ENCODE measurements around the gene ANK2. TPM values are rescaled to one million over a fixed set of nuclear protein-coding genes. Genes with fewer than 3 reads are reported as not detected.
A peak's percentile ranks its signal among the peaks of the same experiment; 100 is the strongest.

The ANK2 gene
- total and polyA plus RNA-seq, 12 donors, result 21.9 to 373 (median 298) TPM

- intact Hi-C loops (cut with DNase I), result no loop called here
- H3K36me3 ChIP-seq, result peaks cover 0 to 3% (median 0%) of the 10 kb centered on the region in 9 donors
Observed at GRCh38 chr4:113170805-113171468, 121.5 kb downstream of the ANK2 start.

GRCh38 chr4:113173126-113173792 lies 123.8 kb downstream of the ANK2 start:
- WGBS, 2 donors, result 65 to 69% methylated on average over 5 of the region's 5 CpGs
- no peak for TF ChIP-seq CTCF (IDR thresholded peaks at IDR 0.05)
- no peaks in the 10 kb centered on the region for H3K9me3 ChIP-seq
- no peak overlapping the region for H3K4me3 ChIP-seq
- DNase-seq (no peak), ATAC-seq (no peak)
- intact Hi-C loops (cut with DNase I), result no loop called here
- peaks cover 0 to 28% (median 14%) of the 10 kb centered on the region in 9 donors for H3K4me1 ChIP-seq
- no peaks in the 10 kb centered on the region for H3K27me3 ChIP-seq
- peaks cover 0 to 3% (median 0%) of the 10 kb centered on the region in 9 donors for H3K36me3 ChIP-seq
- no peak overlapping the region for H3K27ac ChIP-seq

More at GRCh38 chr4:113170805-113171468, 121.5 kb downstream of the ANK2 start:
- peak in 2 of 8 donors; percentile 14 to 55 for ATAC-seq
- Histone ChIP-seq H3K27me3 (no peaks in the 10 kb centered on the region), H3K9me3 (no peaks in the 10 kb centered on the region), H3K27ac (peak overlapping the region in 1 of 10 donors; percentile 5), H3K4me3 (no peak overlapping the region), H3K4me1 (peaks cover 0 to 26% (median 13%) of the 10 kb centered on the region in 9 donors)
- TF ChIP-seq CTCF (IDR thresholded peaks at IDR 0.05), result no peak
- no peak for DNase-seq
- 13 to 38% methylated on average over 2 of the region's 2 CpGs for WGBS, 2 donors

- Histone ChIP-seq H3K4me1 (peaks cover 0 to 34% (median 18%) of the 10 kb centered on the region in 9 donors), H3K27ac (no peak overlapping the region), H3K27me3 (no peaks in the 10 kb centered on the region), H3K36me3 (peaks cover 0 to 3% (median 0%) of the 10 kb centered on the region in 9 donors), H3K4me3 (no peak overlapping the region), H3K9me3 (no peaks in the 10 kb centered on the region)
- TF ChIP-seq CTCF (IDR thresholded peaks at IDR 0.05), result no peak
- ATAC-seq (no peak), DNase-seq (no peak)
- WGBS, 2 donors, result 59 to 82% methylated on average over 3 of the region's 3 CpGs
- intact Hi-C loops (cut with DNase I), result no loop called here
Observed at GRCh38 chr4:113173793-113174264, 124.4 kb downstream of the ANK2 start.

- no peak for DNase-seq
- H3K27ac ChIP-seq, result peak overlapping the region in 4 of 10 donors; percentile 24 to 49 (median 34)
- ATAC-seq, result peak in 1 of 8 donors; percentile 55
- no peaks in the 10 kb centered on the region for H3K9me3 ChIP-seq
- H3K27me3 ChIP-seq, result no peaks in the 10 kb centered on the region
- H3K4me1 ChIP-seq, result peaks cover 7 to 62% (median 39%) of the 10 kb centered on the region in 9 donors
- no peak for TF ChIP-seq CTCF (IDR thresholded peaks at IDR 0.05)
- peaks cover 0 to 3% (median 0%) of the 10 kb centered on the region in 9 donors for H3K36me3 ChIP-seq
- no peak overlapping the region for H3K4me3 ChIP-seq
- intact Hi-C loops (cut with DNase I), result no loop called here
- 19 to 37% methylated on average over 1 of the region's 1 CpG for WGBS, 2 donors
Observed at GRCh38 chr4:113179091-113179490, 129.6 kb downstream of the ANK2 start.

Measured in heart right ventricle (tissue), 16 donors.